Superior temporal gyrus (tissue), 1 donor: ENCODE data around the gene ZBTB17.

Experiments used
- DNase-seq: peaks from one replicate; pipeline ENCODE4 v3.0.0-alpha.2; 2016; ENCODE audit errors: extremely low spot score

The ZBTB17 gene

DNA sequence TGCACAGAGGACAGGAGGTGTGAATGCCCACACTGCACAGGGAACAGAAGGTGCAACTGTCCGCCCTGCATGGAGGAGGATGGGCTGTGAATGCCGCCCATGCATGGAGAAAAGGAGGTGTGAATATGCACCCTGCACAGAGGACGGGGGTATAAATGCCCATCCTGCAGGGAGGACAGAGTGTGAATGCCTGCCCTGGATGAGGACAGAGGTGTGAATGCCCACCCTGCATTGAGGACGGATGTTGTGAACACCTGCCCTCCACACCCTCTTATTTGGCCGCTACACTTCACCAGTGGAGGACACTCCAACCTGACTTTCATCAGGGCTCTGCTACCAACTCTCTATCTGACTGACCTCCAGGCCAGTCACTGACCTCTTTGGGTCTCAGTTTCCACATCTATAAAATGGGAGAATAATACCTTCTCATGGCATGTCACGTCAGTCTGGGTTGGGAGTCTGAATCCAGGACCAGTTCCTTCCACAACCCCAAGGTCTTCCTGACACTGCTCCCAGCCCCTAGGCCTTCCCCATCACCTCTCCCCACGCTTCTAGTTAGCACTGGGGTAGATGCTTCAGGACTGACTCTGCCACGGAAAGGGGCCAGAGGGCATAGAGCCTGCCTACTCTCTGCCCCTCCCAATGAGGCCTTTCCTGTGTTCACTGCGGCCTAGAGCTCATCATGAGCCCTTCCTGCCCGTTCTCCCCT is 28.4 kb downstream of the ZBTB17 start:
- no peak for DNase-seq

- peak; percentile 12 for DNase-seq
Measured at GRCh38 chr1:15946571-15947381, 29.1 kb downstream of the ZBTB17 start.

GRCh38 chr1:15945832-15946448 is 30.0 kb downstream of the ZBTB17 start:
- no peak for DNase-seq

DNA sequence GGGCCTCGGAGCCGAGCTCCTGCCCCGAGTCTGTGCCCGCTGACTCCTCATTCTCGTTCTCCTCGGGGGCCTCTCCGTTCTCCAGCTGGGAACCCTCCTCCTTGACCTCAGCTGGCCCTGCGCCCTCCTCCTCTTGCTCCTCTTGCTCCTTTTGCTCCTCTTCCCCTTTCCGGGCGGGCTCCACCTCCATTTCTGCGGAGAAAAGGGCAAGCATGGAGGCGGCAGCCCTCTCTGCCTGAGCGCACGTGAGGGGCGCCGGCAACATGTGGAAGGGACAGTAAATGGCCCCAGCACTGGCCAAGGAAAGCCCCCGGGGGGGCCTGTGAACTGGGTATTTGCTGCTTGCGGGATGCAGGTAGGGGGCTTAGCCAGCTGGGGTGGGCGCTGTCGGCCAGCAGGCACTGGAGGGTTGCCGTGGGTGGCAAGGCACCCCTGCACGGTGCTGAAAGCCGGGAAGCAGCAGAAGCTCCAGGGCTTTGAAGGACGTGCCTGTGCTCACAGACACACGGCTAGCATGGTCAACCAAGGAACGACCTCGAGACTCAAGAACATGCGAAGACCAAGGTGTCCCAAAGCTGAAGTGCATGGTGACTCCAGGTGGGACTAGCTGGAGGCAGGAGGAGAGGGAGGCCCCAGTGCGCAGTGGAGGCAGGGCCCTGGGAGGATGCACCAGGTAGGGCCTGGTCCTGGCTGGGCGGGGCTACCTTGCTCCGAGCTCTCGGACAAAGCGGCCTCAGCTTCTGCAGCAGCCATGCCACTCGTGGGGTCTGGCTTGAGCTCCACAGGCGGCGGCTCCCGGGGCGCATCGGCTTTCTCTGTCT is 30.7 kb downstream of the ZBTB17 start:
- no peak for DNase-seq

DNA sequence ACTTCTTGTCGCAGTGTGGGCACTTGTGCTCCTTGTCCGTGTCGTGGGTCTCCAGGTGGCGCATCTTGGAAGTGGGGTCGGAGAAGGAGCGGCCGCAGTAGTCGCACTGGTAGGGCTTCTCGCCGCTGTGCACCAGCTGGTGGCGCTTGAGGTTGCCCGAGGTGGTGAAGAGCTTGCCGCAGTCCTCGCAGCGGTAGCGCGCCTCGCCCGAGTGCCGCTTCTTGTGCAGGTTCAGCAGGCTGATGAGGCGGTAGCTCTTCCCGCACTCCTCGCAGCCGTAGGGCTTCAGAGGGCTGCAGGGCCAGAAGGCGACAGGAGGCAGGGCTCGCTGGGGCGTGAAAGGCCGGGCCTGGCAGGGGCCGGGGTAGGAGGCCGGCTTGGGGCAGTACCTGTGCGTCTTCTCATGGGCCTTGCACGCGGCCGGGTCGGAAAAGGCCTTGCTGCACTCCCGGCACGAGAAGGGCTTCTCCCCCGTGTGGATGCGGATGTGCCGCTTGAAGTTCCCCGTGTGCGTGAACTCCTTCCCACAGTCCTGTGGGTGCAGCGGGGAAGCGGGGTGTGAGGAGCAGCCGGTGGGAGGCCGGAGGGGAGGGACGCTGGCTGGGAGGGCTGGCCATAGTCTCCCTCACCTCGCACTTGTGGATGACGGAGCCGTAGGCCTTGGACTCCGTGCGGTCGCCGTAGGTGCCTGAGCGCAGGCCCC is 31.4 kb downstream of the ZBTB17 start:
- DNase-seq: no peak

DNA sequence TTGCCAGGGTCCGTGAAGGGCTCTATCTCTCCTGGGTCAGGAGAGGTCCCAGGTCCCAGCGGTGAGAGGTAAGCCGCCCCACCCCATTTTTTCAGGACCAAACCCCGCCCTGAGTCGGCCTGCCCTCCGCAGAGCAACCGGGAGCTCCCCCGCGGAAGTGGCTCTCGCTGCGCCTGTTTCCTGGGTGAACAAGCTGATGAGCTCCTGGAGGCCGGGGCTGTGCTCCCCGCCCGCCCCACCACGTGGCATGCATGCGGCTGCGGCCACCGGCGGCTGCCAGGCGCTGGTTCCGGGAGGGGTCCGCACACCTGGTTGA is 32.0 kb downstream of the ZBTB17 start:
- DNase-seq: no peak

DNA sequence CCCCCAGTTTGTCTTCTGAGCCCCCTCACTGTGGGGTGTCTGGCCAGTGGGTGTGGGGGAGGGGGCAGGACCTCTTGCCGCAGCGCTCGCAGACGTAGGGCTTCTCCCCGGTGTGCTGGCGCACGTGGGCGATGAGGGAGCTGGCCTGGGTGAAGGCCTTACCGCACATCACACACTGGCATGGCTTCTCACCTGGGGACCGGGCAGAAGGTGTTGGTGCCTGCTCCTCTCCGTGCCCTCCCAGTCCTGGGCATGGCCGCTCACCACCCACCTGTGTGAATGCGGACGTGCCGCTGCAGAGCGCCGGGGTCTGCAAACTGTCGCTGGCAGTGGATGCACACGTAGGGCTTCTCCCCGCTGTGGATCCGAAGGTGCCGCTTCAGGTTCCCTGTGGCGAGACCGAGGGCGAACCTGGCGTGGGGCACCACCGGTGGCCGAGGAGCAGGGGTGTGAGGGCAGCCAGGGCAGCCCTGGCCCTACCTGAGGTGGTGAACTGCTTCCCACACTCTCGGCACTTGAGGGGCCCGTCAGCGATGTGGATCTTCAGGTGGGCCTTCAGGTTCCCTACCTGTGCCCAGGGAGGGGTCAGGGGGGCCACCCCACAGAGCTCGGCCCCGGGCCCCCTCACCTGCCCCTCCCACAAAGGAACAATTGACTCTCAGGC is 32.4 kb downstream of the ZBTB17 start:
- DNase-seq: no peak

GRCh38 chr1:15942661-15943327 is 33.1 kb downstream of the ZBTB17 start:
- DNase-seq: no peak

GRCh38 chr1:15941899-15942660 is 33.8 kb downstream of the ZBTB17 start:
- DNase-seq: no peak

DNA sequence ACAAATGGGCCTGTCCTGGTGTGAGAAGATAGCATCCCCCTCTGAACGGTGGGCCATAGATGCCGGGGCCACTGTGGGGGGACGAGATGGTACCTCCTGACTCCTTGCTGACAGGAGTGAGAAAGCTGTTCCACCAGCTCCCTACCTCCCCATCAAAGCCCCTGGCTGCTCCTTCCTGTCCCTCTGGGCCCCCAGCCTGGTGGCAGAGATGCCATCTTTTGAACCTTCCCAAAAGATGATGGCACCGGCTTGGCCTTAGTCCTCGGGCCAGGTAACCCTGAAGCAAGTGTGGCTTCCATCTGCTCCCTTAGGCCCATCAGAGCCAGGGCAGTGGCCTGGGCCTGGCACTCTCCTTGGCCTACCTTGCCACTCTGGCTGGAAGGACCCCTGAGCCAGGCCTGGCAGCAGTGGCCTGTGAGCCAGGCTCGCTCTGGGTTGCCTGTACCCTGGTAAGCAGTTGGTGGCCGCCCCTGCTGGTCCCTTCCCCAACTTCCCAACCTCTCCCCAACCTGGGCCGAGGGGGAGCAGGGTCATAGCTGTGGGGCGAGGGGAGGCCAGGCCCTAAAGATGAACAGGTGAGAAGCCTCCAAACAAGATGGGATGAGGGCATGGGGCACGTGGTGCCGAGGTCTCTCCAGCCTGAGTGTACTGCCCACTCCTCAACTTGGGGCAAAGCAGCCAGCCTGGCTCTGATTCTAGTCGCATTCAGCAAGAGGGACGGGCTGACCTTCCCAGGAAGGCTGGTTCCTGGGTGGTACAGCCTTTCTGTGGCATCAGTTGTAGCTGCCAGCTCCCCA is 34.7 kb downstream of the ZBTB17 start:
- no peak for DNase-seq

DNA sequence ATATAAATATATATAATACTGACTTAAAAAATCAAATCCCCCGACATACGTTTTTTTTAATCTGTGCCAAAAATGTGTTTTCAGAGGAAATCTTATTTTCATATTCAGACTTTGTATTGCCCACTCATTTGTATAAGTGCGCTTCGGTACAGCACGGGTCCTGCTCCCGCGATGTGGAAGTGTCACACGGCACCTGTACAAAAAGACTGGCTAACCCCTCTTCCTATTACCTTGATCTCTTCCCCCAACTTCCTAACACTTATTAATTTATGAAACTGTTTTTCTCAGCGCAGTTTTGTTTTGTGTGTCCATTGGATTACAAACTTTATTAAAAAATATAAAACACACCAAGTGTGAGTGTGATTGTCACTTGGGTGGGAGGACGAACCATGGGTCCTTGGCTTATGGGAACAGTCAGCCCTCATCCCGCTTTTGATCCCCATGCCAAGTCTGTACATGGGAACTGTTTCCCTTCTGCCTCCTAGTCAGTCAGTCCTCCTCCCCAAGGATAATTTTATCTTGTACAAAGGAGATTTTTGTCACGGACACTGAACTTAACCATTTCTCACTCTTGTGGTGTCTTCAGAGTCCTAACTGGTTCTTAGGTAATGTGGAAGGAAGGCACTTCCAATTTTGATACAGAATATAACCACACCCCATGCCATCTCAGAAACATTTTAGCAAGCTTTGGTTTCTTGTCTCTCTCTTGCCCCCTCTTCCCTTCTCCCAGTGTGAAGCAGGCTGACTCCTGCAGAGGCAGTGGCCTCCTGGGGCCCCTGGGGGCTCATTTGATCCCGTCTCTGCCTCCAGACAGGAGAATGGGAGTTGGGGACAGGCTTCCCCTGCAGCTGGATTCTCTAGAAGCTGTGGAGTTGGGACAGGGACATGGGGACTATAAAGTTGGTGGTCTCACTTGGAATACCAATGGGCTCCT is 35.5 kb downstream of the ZBTB17 start:
- DNase-seq: no peak

GRCh38 chr1:15939181-15940109 is 36.5 kb downstream of the ZBTB17 start:
- peak; percentile 50 for DNase-seq

DNA sequence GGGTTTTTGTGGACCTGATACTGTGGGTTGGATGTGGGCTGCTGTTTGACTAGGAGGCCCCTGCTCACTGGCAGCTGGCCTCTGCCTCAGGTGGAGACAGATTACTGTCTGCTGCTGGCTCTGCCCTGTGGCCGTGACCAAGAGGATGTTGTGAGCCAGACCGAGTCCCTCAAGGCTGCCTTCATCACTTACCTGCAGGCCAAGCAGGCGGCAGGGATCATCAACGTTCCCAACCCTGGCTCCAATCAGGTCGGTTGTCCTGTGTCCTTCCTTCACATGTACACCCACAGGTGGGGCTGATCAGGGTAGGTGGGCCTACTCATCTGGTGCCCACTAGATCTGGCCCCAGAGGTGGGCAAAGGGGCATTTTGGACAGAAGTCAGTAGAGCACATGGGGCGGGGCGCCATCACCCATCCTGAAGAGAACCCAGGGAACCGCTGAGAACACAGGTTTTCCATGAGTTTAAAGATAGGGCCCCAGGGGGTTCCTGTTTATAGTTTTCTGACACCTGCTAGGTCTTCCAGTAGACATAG is 37.2 kb downstream of the ZBTB17 start:
- DNase-seq: no peak

DNA sequence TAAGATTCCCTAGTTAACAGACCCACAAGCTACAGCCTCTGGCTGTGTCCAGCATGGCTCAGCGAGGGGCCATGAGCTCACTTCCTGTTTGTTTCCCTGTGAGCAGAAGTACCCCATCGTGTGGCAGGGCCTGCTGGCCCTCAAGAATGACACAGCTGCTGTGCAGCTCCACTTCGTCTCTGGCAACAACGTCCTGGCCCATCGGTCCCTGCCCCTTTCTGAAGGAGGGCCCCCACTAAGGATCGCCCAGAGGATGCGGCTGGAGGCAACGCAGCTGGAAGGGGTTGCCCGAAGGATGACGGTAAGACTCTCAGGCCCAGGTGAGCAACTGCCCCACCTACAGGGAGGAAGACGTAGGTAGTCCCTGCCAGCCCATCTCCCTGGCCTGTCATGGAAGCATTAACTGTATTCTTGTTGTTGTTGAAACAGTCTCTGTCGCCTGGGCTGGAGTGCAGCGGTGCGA is 38.2 kb downstream of the ZBTB17 start:
- no peak for DNase-seq

DNA sequence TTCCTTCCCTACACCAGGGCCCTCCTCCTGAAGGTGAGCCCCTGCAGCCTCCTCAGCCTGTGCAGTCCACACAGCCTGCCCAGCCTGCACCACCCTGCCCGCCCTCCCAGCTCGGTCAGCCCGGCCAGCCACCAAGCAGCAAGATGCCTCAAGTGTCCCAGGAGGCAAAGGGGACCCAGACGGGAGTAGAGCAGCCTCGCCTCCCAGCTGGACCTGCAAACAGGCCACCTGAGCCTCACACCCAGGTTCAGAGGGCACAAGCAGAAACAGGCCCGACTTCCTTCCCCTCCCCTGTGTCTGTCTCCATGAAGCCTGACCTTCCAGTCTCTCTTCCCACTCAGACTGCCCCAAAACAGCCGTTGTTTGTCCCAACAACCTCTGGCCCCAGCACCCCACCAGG is 38.8 kb downstream of the ZBTB17 start:
- no peak for DNase-seq

- no peak for DNase-seq
Measured at GRCh38 chr1:15936025-15936424, 39.9 kb downstream of the ZBTB17 start.
